H9 (cell line): ENCODE data around the gene PHF5A. TPM values are rescaled to one million over a fixed set of nuclear protein-coding genes. Genes with fewer than 3 reads are reported as not detected.
A peak's percentile ranks its signal among the peaks of the same experiment; 100 is the strongest.

Source experiments
- DNase-seq: peaks from one replicate; pipeline ENCODE4 v3.0.0-alpha.2; 2017
- H2AFZ ChIP-seq: one replicate; pipeline ENCODE4 v1.6.1; 2013; ENCODE audit warnings: mild to moderate bottlenecking, low read length, control low read depth, moderate library complexity
- H2AK5ac ChIP-seq: 2 replicates; pipeline ENCODE4 v1.6.1; 2013; ENCODE audit warnings: low read length, control low read depth, mixed read lengths; ENCODE audit not compliant: insufficient read length
- H2BK120ac ChIP-seq: one replicate; pipeline ENCODE4 v1.6.1; 2013; ENCODE audit warnings: low read depth, mild to moderate bottlenecking, low read length, control low read depth, inconsistent platforms; ENCODE audit not compliant: poor library complexity, severe bottlenecking
- H2BK12ac ChIP-seq: 2 replicates; pipeline ENCODE4 v1.6.1; 2013; ENCODE audit warnings: low read length, control low read depth, mixed read lengths, low read depth; ENCODE audit not compliant: insufficient read length
- H2BK15ac ChIP-seq: 2 replicates; pipeline ENCODE4 v1.6.1; 2013; ENCODE audit warnings: low read depth, low read length, control low read depth
- H2BK20ac ChIP-seq: one replicate; pipeline ENCODE4 v1.6.1; 2013; ENCODE audit warnings: low read depth, mild to moderate bottlenecking, low read length, control low read depth, inconsistent platforms; ENCODE audit not compliant: poor library complexity, severe bottlenecking
- H2BK5ac ChIP-seq: 2 replicates; pipeline ENCODE4 v1.6.1; 2013; ENCODE audit warnings: low read length, control low read depth, mixed read lengths; ENCODE audit not compliant: insufficient read length
- H3K14ac ChIP-seq: 2 replicates; pipeline ENCODE4 v1.6.1; 2013; ENCODE audit warnings: low read length, control low read depth; ENCODE audit not compliant: insufficient read depth
- H3K18ac ChIP-seq: 2 replicates; pipeline ENCODE4 v1.6.1; 2013; ENCODE audit warnings: low read depth, mild to moderate bottlenecking, mixed read lengths, low read length, control low read depth; ENCODE audit not compliant: insufficient read length
- H3K23ac ChIP-seq: 2 replicates; pipeline ENCODE4 v1.6.1; 2013; ENCODE audit warnings: low read length, control low read depth, mixed read lengths, low read depth; ENCODE audit not compliant: insufficient read length
- H3K23me2 ChIP-seq: 2 replicates; pipeline ENCODE4 v1.6.1; 2013; ENCODE audit warnings: low read depth, mild to moderate bottlenecking, mixed read lengths, low read length, control low read depth; ENCODE audit not compliant: insufficient read length, poor library complexity, severe bottlenecking
- H3K27ac ChIP-seq: 2 replicates; pipeline ENCODE4 v1.5.1; 2013; ENCODE audit warnings: low read length, control low read depth, mixed read lengths, low read depth; ENCODE audit not compliant: insufficient read length
- H3K27me3 ChIP-seq: 2 replicates; pipeline ENCODE4 v1.6.1; 2013; ENCODE audit warnings: low read length, control low read depth, inconsistent platforms; ENCODE audit not compliant: insufficient read depth
- H3K4ac ChIP-seq: 2 replicates; pipeline ENCODE4 v1.6.1; 2013; ENCODE audit warnings: low read depth, mild to moderate bottlenecking, control low read depth, inconsistent platforms, low read length, moderate library complexity
- H3K4me1 ChIP-seq: 2 replicates; pipeline ENCODE4 v1.6.1; 2013; ENCODE audit warnings: low read length, control low read depth, inconsistent platforms; ENCODE audit not compliant: insufficient read depth
- H3K4me2 ChIP-seq: 2 replicates; pipeline ENCODE4 v1.6.1; 2013; ENCODE audit warnings: low read length, control low read depth, mixed read lengths; ENCODE audit not compliant: insufficient read length, insufficient read depth
- H3K56ac ChIP-seq: 2 replicates; pipeline ENCODE4 v1.6.1; 2013; ENCODE audit warnings: low read depth, mild to moderate bottlenecking, mixed read lengths, low read length, control low read depth; ENCODE audit not compliant: insufficient read length
- H3K79me1 ChIP-seq: 2 replicates; pipeline ENCODE4 v1.6.1; 2013; ENCODE audit warnings: low read depth, mild to moderate bottlenecking, moderate library complexity, low read length, control low read depth, inconsistent platforms; ENCODE audit not compliant: insufficient read depth, poor library complexity, severe bottlenecking
- H3K79me2 ChIP-seq: 2 replicates; pipeline ENCODE4 v1.6.1; 2013; ENCODE audit warnings: low read length, control low read depth, inconsistent platforms; ENCODE audit not compliant: insufficient read depth
- H3K9ac ChIP-seq: 2 replicates; pipeline ENCODE4 v1.6.1; 2013; ENCODE audit warnings: low read length, control low read depth, mixed read lengths; ENCODE audit not compliant: insufficient read length; ENCODE audit errors: extremely low read depth
- H3K9me3 ChIP-seq: one replicate; pipeline ENCODE4 v1.6.1; 2013; ENCODE audit warnings: low read depth, low read length, inconsistent platforms; ENCODE audit not compliant: control insufficient read depth
- H3T11ph ChIP-seq: one replicate; pipeline ENCODE4 v1.6.1; 2013; ENCODE audit warnings: mild to moderate bottlenecking, low read length, control low read depth, inconsistent platforms
- H4K20me1 ChIP-seq: one replicate; pipeline ENCODE4 v1.6.1; 2013; ENCODE audit not compliant: control insufficient read depth, insufficient read length, insufficient read depth
- H4K5ac ChIP-seq: 2 replicates; pipeline ENCODE4 v1.6.1; 2013; ENCODE audit warnings: low read depth, mild to moderate bottlenecking, mixed read lengths, low read length, control low read depth; ENCODE audit not compliant: insufficient read length
- H4K8ac ChIP-seq: replicated peaks from 2 replicates; pipeline ENCODE4 v1.6.1; 2013; ENCODE audit warnings: low read length, control low read depth, mixed read lengths, low read depth; ENCODE audit not compliant: insufficient read length
- H4K91ac ChIP-seq: 2 replicates; pipeline ENCODE4 v1.6.1; 2013; ENCODE audit warnings: low read depth, mild to moderate bottlenecking, moderate library complexity, mixed read lengths, low read length, control low read depth; ENCODE audit not compliant: insufficient read length
- H3K27ac Mint-ChIP-seq, 3 experiments: 2 replicates in 2 of 3; 3 replicates in 1 of 3; pipeline ENCODE4 v1.8.0; 2020 to 2021; ENCODE audit warnings: mixed read lengths in 3 of 3, mild to moderate bottlenecking in 1 of 3, moderate library complexity in 1 of 3
- H3K27me3 Mint-ChIP-seq: 2 replicates; pipeline ENCODE4 v1.8.0; 2021; ENCODE audit warnings: low read depth, mild to moderate bottlenecking, moderate library complexity, mixed read lengths
- H3K36me3 Mint-ChIP-seq, 3 experiments: 2 replicates in 2 of 3; 3 replicates in 1 of 3; pipeline ENCODE4 v1.8.0; 2020 to 2021; ENCODE audit warnings: low read depth in 3 of 3, mixed read lengths in 3 of 3; ENCODE audit not compliant: insufficient read depth in 1 of 3
- H3K4me1 Mint-ChIP-seq, 2 experiments: 2 replicates each; pipeline ENCODE4 v1.8.0; 2020; ENCODE audit warnings: mixed read lengths in 2 of 2
- H3K4me3 Mint-ChIP-seq, 2 experiments: 2 replicates in 1 of 2; 3 replicates in 1 of 2; pipeline ENCODE4 v1.8.0; 2020 to 2021; ENCODE audit warnings: mild to moderate bottlenecking in 2 of 2, mixed read lengths in 2 of 2, moderate library complexity in 1 of 2
- H3K9me3 Mint-ChIP-seq, 2 experiments: 2 replicates in 1 of 2; 3 replicates in 1 of 2; pipeline ENCODE4 v1.8.0; 2020; ENCODE audit warnings: mild to moderate bottlenecking in 2 of 2, mixed read lengths in 2 of 2, moderate library complexity in 1 of 2
- CTCF ChIP-seq: fragments of 200-600 bp; sonication (generic); conservative IDR thresholded peaks from 3 replicates; pipeline ENCODE4 v1.8.0; 2021; ENCODE audit warnings: antibody characterized with exemption, mild to moderate bottlenecking
- WGBS: extraction: QIAGEN DNeasy Blood & Tissue Kit; methylation state at CpG from one replicate; pipeline ENCODE4 v1.1.7; 2013; ENCODE audit warnings: missing lambda C conversion rate, low lambda C conversion rate, mixed read lengths; ENCODE audit not compliant: insufficient read length; ENCODE audit errors: extremely low coverage; 5-methylcytosine and 5-hydroxymethylcytosine counted together
- total RNA-seq: library from RNA; stranded (reverse); gene quantifications from 2 replicates; pipeline ENCODE4 v1.2.1, GENCODE V29; 2021

PHF5A gene
- total RNA-seq, 1 experiment from 2014 or later: 114 TPM

- no peak overlapping the region for H3K56ac ChIP-seq
- H4K20me1 ChIP-seq: no peaks in the 10 kb centered on the region
- peaks cover 16% of the 10 kb centered on the region for H3K4me1 ChIP-seq
- no peak overlapping the region for H3K4ac ChIP-seq
- no peak overlapping the region for H4K91ac ChIP-seq
- Mint-ChIP-seq H3K4me1 (peaks cover 53 to 64% of the 10 kb centered on the region in 2 experiments), H3K9me3 (no peaks in the 10 kb centered on the region), H3K36me3 (no peaks in the 10 kb centered on the region; a peak in 2 of 7 replicates), H3K27ac (peak overlapping the region in 1 of 3 experiments; percentile 80; a peak in 3 of 7 replicates), H3K4me3 (no peak overlapping the region), H3K27me3 (peaks cover 2% of the 10 kb centered on the region; the same call in 1 of the 2 replicates)
- no peaks in the 10 kb centered on the region for H3K27me3 ChIP-seq
- H3K23me2 ChIP-seq: no peaks in the 10 kb centered on the region
- H2BK120ac ChIP-seq: no peak overlapping the region
- no peak overlapping the region for H2AFZ ChIP-seq
- WGBS: no CpG with 5 or more reads among the region's 3 CpGs
- no peak overlapping the region for H2BK20ac ChIP-seq
- peak overlapping the region; percentile 36 for H3K27ac ChIP-seq
- no peak overlapping the region for H2BK15ac ChIP-seq
- H2BK5ac ChIP-seq: no peak overlapping the region
- H4K8ac ChIP-seq: no peak overlapping the region
- DNase-seq: no peak
- no peak overlapping the region for H3K9ac ChIP-seq
- H3K14ac ChIP-seq: no peak overlapping the region; the same call in 1 of the 2 replicates
- H3K9me3 ChIP-seq: no peaks in the 10 kb centered on the region
- peaks cover 8% of the 10 kb centered on the region; the same call in 1 of the 2 replicates for H3K79me2 ChIP-seq
- H2AK5ac ChIP-seq: no peak overlapping the region
- no peak overlapping the region for H3K23ac ChIP-seq
- H3K18ac ChIP-seq: peak overlapping the region; percentile 21
- H3K79me1 ChIP-seq: peaks cover 16% of the 10 kb centered on the region
- H4K5ac ChIP-seq: no peak overlapping the region
- H3T11ph ChIP-seq: no peak overlapping the region
- no peak for TF ChIP-seq CTCF
- H3K4me2 ChIP-seq: peak overlapping the region; percentile 17
- no peak overlapping the region for H2BK12ac ChIP-seq
Measured at GRCh38 chr22:41488596-41489385, 20.3 kb upstream of the PHF5A start.
